Measurements from ENCODE around the gene KCNJ9.

Gene KCNJ9

GRCh38 chr1:160098852-160099561 is 17.7 kb downstream of the KCNJ9 start:
- H3K9me3 ChIP-seq (ENCODE audit: insufficient read depth, low read length, severe bottlenecking), result no peaks in the 10 kb centered on the region
- H3K9ac ChIP-seq (ENCODE audit: low read depth, low read length), result peak overlapping the region; percentile 45
- H3K27ac ChIP-seq (ENCODE audit: low read length), result peak overlapping the region; percentile 59; the same call in 1 of the 2 replicates
- peaks cover 15% of the 10 kb centered on the region for H3K36me3 ChIP-seq (ENCODE audit: insufficient read depth, low read length)
- H3K79me2 ChIP-seq (ENCODE audit: insufficient read depth, low read length), result peaks cover 29% of the 10 kb centered on the region
- peak overlapping the region; percentile 79 for H3K4me2 ChIP-seq (ENCODE audit: insufficient read depth, low read length)
- DNase-seq, result peak; percentile 97
- peaks cover 42% of the 10 kb centered on the region for H3K4me1 ChIP-seq (ENCODE audit: insufficient read depth, low read length)
- ATAC-seq (ENCODE audit: insufficient read depth, low read depth), result peak; percentile 81
- TF ChIP-seq, protein P1, sequence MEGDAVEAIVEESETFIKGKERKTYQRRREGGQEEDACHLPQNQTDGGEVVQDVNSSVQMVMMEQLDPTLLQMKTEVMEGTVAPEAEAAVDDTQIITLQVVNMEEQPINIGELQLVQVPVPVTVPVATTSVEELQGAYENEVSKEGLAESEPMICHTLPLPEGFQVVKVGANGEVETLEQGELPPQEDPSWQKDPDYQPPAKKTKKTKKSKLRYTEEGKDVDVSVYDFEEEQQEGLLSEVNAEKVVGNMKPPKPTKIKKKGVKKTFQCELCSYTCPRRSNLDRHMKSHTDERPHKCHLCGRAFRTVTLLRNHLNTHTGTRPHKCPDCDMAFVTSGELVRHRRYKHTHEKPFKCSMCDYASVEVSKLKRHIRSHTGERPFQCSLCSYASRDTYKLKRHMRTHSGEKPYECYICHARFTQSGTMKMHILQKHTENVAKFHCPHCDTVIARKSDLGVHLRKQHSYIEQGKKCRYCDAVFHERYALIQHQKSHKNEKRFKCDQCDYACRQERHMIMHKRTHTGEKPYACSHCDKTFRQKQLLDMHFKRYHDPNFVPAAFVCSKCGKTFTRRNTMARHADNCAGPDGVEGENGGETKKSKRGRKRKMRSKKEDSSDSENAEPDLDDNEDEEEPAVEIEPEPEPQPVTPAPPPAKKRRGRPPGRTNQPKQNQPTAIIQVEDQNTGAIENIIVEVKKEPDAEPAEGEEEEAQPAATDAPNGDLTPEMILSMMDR (IDR thresholded peaks at IDR 0.05; ENCODE audit: borderline replicate concordance, extremely low read depth, low read length, poor library complexity, severe bottlenecking), result peak; percentile 3
- TF ChIP-seq EZH2 (IDR thresholded peaks at IDR 0.05; ENCODE audit: borderline replicate concordance, low read depth, low read length, severe bottlenecking), result no peak
- H3K27me3 ChIP-seq (ENCODE audit: insufficient read depth, low read length, poor library complexity), result no peaks in the 10 kb centered on the region
- H4K20me1 ChIP-seq (ENCODE audit: insufficient read depth, low read length), result peaks cover 29% of the 10 kb centered on the region; the same call in 1 of the 2 replicates
- H2AFZ ChIP-seq (ENCODE audit: low read depth, low read length), result peak overlapping the region; percentile 82
- peak overlapping the region; percentile 9 to 55; a peak in 2 of 4 replicates for H3K4me3 ChIP-seq (ENCODE audit: low read depth in 1 of 2, low read length in 2 of 2)

DNA sequence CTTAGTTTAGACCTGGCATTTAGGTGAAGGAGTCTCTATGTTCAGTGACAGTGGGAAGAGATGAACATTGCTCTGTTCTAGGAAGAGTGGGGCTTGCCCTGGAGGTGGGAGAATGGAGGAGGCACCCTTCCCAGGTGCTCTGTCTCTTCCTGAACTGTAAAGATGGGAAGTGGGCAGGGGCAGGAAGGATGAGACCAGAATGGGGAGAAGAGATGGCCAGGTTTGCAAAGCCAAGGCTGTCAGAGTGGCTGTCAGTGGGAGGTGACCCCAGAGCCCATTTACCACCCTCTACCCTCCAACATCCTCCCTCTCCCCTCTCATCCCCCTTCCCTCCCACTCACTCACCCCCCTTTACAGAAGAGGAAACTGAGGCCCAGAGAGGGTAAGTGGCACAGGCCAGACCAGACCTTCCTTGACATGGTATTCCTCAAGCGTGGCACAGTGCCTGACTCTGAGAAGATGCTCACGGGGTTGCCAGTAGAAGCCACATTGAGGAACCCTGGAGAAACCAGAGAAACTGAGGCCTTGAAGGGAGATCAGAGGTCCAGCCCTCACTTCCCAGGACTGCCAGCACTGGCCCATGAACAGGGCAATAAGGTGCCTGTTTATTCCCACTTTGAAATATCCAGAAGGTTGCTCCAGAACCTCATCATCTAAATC is 18.5 kb downstream of the KCNJ9 start:
- Histone ChIP-seq H3K4me2 (ENCODE audit: insufficient read depth, low read length) (no peak overlapping the region; the same call in 1 of the 2 replicates), H3K9me3 (ENCODE audit: insufficient read depth, low read length, severe bottlenecking) (no peaks in the 10 kb centered on the region), H3K79me2 (ENCODE audit: insufficient read depth, low read length) (peaks cover 29% of the 10 kb centered on the region), H3K36me3 (ENCODE audit: insufficient read depth, low read length) (peaks cover 7% of the 10 kb centered on the region), H3K4me3 (ENCODE audit: low read depth in 1 of 2, low read length in 2 of 2) (no peak overlapping the region), H3K9ac (ENCODE audit: low read depth, low read length) (no peak overlapping the region), H3K4me1 (ENCODE audit: insufficient read depth, low read length) (peaks cover 42% of the 10 kb centered on the region), H2AFZ (ENCODE audit: low read depth, low read length) (peak overlapping the region; percentile 82; the same call in 1 of the 2 replicates), H3K27ac (ENCODE audit: low read length) (no peak overlapping the region), H3K27me3 (ENCODE audit: insufficient read depth, low read length, poor library complexity) (no peaks in the 10 kb centered on the region), H4K20me1 (ENCODE audit: insufficient read depth, low read length) (peaks cover 27% of the 10 kb centered on the region; the same call in 1 of the 2 replicates)
- no peak for TF ChIP-seq EZH2 (IDR thresholded peaks at IDR 0.05; ENCODE audit: borderline replicate concordance, low read depth, low read length, severe bottlenecking)
- TF ChIP-seq, protein P1 (IDR thresholded peaks at IDR 0.05; ENCODE audit: borderline replicate concordance, extremely low read depth, low read length, poor library complexity, severe bottlenecking), result no peak
- no peak for DNase-seq
- ATAC-seq (ENCODE audit: insufficient read depth, low read depth), result no peak

DNA sequence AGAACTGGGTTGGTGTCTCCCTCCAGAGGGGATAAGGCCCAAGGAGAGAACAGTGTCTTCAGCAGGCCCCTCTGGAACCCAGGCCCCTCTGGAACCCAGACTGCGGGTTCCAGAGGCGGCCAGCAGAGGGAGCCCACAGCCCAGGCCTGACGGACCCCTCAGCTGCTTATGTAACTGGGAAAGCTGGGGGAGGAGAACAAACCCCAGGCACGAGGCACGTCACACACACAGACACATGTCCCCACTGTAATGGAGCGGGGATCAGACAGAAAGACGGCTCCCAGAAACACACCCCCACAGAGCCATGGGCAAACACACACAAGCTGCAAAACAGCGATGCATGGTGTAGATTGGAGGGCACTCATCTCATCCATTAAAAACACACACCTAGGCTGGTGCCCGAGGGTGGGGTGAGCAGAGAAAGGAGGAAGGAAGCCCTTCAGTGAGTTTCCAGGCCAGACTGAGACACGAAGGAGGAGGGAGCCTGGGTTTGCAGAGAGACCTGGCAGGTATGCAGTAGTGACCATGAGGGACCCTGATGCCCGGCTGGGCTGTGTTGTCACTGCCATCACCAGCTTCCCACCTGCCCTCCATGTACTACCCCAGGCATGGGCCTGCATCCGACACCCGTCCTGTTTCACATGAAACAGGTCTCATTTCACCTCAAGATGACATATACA is 19.8 kb downstream of the KCNJ9 start:
- Histone ChIP-seq H3K27me3 (ENCODE audit: insufficient read depth, low read length, poor library complexity) (no peaks in the 10 kb centered on the region), H3K36me3 (ENCODE audit: insufficient read depth, low read length) (no peaks in the 10 kb centered on the region), H3K4me3 (ENCODE audit: low read depth in 1 of 2, low read length in 2 of 2) (peak overlapping the region in 1 of 2 experiments; percentile 48; a peak in 2 of 4 replicates), H3K79me2 (ENCODE audit: insufficient read depth, low read length) (peaks cover 20% of the 10 kb centered on the region), H3K9me3 (ENCODE audit: insufficient read depth, low read length, severe bottlenecking) (no peaks in the 10 kb centered on the region), H2AFZ (ENCODE audit: low read depth, low read length) (peak overlapping the region; percentile 95), H3K27ac (ENCODE audit: low read length) (peak overlapping the region; percentile 74), H3K9ac (ENCODE audit: low read depth, low read length) (peak overlapping the region; percentile 49), H4K20me1 (ENCODE audit: insufficient read depth, low read length) (peaks cover 14% of the 10 kb centered on the region; the same call in 1 of the 2 replicates), H3K4me2 (ENCODE audit: insufficient read depth, low read length) (peak overlapping the region; percentile 67), H3K4me1 (ENCODE audit: insufficient read depth, low read length) (peaks cover 36% of the 10 kb centered on the region)
- ATAC-seq (ENCODE audit: insufficient read depth, low read depth) (peak; percentile 64), DNase-seq (peak; percentile 83)
- no peak for TF ChIP-seq EZH2 (IDR thresholded peaks at IDR 0.05; ENCODE audit: borderline replicate concordance, low read depth, low read length, severe bottlenecking)
- TF ChIP-seq, protein P1 (IDR thresholded peaks at IDR 0.05; ENCODE audit: borderline replicate concordance, extremely low read depth, low read length, poor library complexity, severe bottlenecking), result peak; percentile 98

All from DND-41 (cell line).